Esophagus muscularis mucosa (tissue), 4 donors: ENCODE data around the gene GET3. TPM values are rescaled to one million over a fixed set of nuclear protein-coding genes. Genes with fewer than 3 reads are reported as not detected.

Experiments
- DNase-seq: peaks from one replicate; pipeline ENCODE4 v3.0.0-alpha.2; 2017; ENCODE audit errors: extremely low spot score
- H3K27ac ChIP-seq, 4 donors: fragments of 200-600 bp; sonication (generic); replicated peaks in 1 of 4; 1 replicate in 3 of 4; 2 replicates in 1 of 4; pipeline ENCODE4 v1.5.1; 2016 to 2019; ENCODE audit warnings: mild to moderate bottlenecking in 1 of 4
- H3K27me3 ChIP-seq, 4 donors: fragments of 200-600 bp; sonication (generic); one replicate each; pipeline versions ENCODE4 v1.5.1 to v1.6.0; 2016 to 2019
- H3K36me3 ChIP-seq, 4 donors: fragments of 200-600 bp; sonication (generic); one replicate each; pipeline ENCODE4 v1.5.1; 2016 to 2019
- H3K4me1 ChIP-seq, 4 donors: fragments of 200-600 bp; sonication (generic); one replicate each; pipeline ENCODE4 v1.5.1; 2016 to 2019
- H3K4me3 ChIP-seq, 4 donors: fragments of 200-600 bp; sonication (generic); 1 replicate in 2 of 4; 2 replicates in 2 of 4; pipeline ENCODE4 v1.5.1; 2016 to 2019; ENCODE audit warnings: mild to moderate bottlenecking in 4 of 4, moderate library complexity in 1 of 4
- H3K9me3 ChIP-seq, 4 donors: fragments of 200-600 bp; sonication (generic); 1 replicate in 3 of 4; 2 replicates in 1 of 4; pipeline ENCODE4 v1.5.1; 2016 to 2019
- EP300 ChIP-seq: sonication (generic); formaldehyde crosslinking; IDR thresholded peaks from one replicate; pipeline ENCODE4 v1.6.1; 2017; ENCODE audit warnings: antibody characterized with exemption
- POLR2A ChIP-seq: fragments of 450-650 bp; IDR thresholded peaks from one replicate; pipeline ENCODE4 v1.6.1; 2017; ENCODE audit warnings: antibody characterized with exemption, moderate library complexity, mild to moderate bottlenecking, low read depth
- POLR2AphosphoS5 ChIP-seq, 2 donors: sonication (generic); formaldehyde crosslinking; IDR thresholded peaks; one replicate each; pipeline ENCODE4 v1.6.1; 2017; ENCODE audit warnings: antibody characterized with exemption in 2 of 2
- WGBS: methylation state at CpG from one replicate; pipeline ENCODE4 v1.1.5; 2018; 5-methylcytosine and 5-hydroxymethylcytosine counted together
- intact Hi-C: fragments of 100-400 bp; cut with DNase I; formaldehyde crosslinking; loops from one replicate; pipeline ENCODE4 v1.15.1; 2023
- total RNA-seq, 4 donors: library from RNA; depleted of rRNA; stranded (reverse); fragments of >200 nt; gene quantifications; one replicate each; pipeline versions ENCODE4 v1.1.0 to v1.2.1, GENCODE V29; 2016
- TF ChIP-seq, protein P1 (sequence below), 3 experiments: fragments of 200-600 bp in 2 of 3; fragments of 450-650 bp in 1 of 3; sonication (generic) in 2 of 3; IDR thresholded peaks; one replicate each; pipeline ENCODE4 v1.5.1; 2017 to 2019; ENCODE audit warnings: antibody characterized with exemption in 3 of 3, mild to moderate bottlenecking in 2 of 3, moderate library complexity in 1 of 3

GET3 gene
- total RNA-seq, 4 donors from 2014 or later, result 46.9 to 63.5 (median 51.3) TPM

DNA sequence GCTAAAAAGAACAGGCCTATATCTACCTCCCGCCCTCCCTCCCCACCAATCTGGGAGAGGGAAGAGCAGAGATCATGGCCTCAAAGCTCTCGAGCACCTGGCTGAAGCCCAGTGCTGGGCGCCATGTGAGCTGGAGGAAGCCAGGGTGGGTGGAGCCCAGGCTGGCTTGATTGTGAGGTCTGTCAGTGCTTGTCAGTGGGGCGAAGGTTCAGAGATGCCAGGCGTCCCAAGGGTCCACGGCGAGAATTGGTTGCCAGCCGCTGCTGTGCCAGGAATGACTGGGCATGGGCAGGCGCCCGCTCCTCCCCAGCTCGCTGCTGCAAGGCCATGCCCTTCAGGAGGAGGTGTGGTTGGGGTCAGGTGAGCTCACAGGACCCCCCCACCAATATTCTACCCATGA is 25.8 kb downstream of the GET3 start:
- H3K9me3 ChIP-seq, result no peaks in the 10 kb centered on the region
- H3K4me3 ChIP-seq, result no peak overlapping the region
- H3K27me3 ChIP-seq, result no peaks in the 10 kb centered on the region
- H3K27ac ChIP-seq, result no peak overlapping the region
- H3K36me3 ChIP-seq, result peaks cover 13 to 45% (median 21%) of the 10 kb centered on the region in 4 donors
- peaks cover 4 to 8% (median 6%) of the 10 kb centered on the region in 4 donors for H3K4me1 ChIP-seq
- TF ChIP-seq POLR2AphosphoS5 (IDR thresholded peaks at IDR 0.05), result no peak
- no peak for TF ChIP-seq EP300
- TF ChIP-seq POLR2A, result no peak
- TF ChIP-seq, protein P1, sequence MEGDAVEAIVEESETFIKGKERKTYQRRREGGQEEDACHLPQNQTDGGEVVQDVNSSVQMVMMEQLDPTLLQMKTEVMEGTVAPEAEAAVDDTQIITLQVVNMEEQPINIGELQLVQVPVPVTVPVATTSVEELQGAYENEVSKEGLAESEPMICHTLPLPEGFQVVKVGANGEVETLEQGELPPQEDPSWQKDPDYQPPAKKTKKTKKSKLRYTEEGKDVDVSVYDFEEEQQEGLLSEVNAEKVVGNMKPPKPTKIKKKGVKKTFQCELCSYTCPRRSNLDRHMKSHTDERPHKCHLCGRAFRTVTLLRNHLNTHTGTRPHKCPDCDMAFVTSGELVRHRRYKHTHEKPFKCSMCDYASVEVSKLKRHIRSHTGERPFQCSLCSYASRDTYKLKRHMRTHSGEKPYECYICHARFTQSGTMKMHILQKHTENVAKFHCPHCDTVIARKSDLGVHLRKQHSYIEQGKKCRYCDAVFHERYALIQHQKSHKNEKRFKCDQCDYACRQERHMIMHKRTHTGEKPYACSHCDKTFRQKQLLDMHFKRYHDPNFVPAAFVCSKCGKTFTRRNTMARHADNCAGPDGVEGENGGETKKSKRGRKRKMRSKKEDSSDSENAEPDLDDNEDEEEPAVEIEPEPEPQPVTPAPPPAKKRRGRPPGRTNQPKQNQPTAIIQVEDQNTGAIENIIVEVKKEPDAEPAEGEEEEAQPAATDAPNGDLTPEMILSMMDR (IDR thresholded peaks at IDR 0.05), result no peak
- 89% methylated on average over 10 of the region's 11 CpGs for WGBS
- DNase-seq, result no peak
- intact Hi-C loops, result loop anchor here (5.0 kb wide), 1 partner anchor 34 kb away; no protein-coding TSS in a partner anchor

DNA sequence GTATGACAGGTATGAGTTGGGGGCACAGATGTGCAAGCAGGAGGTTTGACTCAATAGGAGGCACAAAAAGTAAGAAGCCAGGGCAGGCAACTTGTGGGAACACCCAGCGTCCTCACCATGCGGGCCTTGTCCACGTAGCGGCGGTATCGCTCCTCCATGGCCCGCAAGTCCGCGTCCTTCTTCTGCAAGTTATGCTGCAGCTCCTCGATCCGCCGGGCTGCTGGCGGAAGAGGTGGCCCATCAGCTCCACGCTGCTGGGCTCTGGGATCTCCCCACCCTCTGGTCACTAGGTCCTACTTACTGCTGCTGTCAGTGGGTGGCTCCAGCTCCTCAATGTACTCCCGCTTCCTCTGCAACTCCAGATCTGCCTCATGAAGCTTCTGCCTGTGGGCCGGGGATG is 27.4 kb downstream of the GET3 start:
- no peak for DNase-seq
- H3K9me3 ChIP-seq, result no peaks in the 10 kb centered on the region
- H3K4me1 ChIP-seq, result peaks cover 4 to 8% (median 6%) of the 10 kb centered on the region in 4 donors
- no peak overlapping the region for H3K4me3 ChIP-seq
- TF ChIP-seq EP300 (no peak), POLR2A (no peak), POLR2AphosphoS5 (IDR thresholded peaks at IDR 0.05) (no peak)
- TF ChIP-seq, protein P1 (IDR thresholded peaks at IDR 0.05), result no peak
- H3K36me3 ChIP-seq, result peaks cover 13 to 47% (median 25%) of the 10 kb centered on the region in 4 donors
- no CpG with 5 or more reads among the region's 16 CpGs for WGBS
- H3K27me3 ChIP-seq, result no peaks in the 10 kb centered on the region
- intact Hi-C loops, result loop anchor here (5.0 kb wide), 1 partner anchor 33 kb away; no protein-coding TSS in a partner anchor
- no peak overlapping the region for H3K27ac ChIP-seq

DNA sequence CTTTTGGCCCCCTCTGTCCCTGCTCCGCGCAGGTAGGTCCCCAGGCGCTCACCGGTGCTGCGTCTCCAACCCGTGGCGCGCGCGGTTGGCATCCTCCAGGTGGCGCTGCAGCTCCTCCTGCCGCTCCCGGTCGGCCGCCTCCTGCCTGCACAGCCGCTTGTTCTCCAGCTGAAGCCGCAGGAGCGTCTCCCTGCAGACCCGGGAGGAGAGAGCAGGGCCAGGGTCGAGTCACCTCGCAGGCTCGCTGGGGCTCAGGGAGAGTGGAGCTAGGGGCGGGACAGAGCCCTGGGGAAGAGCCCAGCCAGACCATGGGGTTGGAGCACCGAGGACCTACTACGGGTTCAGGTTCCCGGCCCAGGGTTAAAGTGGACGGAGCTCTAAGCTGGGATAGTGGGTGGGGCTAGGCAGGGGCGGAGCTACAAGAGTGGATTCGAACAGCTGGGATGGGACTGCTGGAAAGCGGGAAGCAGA is 28.8 kb downstream of the GET3 start:
- TF ChIP-seq POLR2A (no peak), POLR2AphosphoS5 (IDR thresholded peaks at IDR 0.05) (peak; percentile 30 to 71), EP300 (no peak)
- TF ChIP-seq, protein P1 (IDR thresholded peaks at IDR 0.05), result peak; percentile 84 to 95 (median 94)
- no peak for DNase-seq
- WGBS, result 2% methylated on average over 11 of the region's 30 CpGs
- Histone ChIP-seq H3K36me3 (peaks cover 13 to 60% (median 34%) of the 10 kb centered on the region in 4 donors), H3K4me1 (peaks cover 4 to 8% (median 6%) of the 10 kb centered on the region in 4 donors), H3K27me3 (no peaks in the 10 kb centered on the region), H3K27ac (peak overlapping the region; percentile 43 to 72 (median 56)), H3K9me3 (no peaks in the 10 kb centered on the region), H3K4me3 (peak overlapping the region; percentile 43 to 62 (median 52))
- intact Hi-C loops, result loop anchor here (2.0 kb wide), 1 partner anchor 81 kb away; no protein-coding TSS in a partner anchor

DNA sequence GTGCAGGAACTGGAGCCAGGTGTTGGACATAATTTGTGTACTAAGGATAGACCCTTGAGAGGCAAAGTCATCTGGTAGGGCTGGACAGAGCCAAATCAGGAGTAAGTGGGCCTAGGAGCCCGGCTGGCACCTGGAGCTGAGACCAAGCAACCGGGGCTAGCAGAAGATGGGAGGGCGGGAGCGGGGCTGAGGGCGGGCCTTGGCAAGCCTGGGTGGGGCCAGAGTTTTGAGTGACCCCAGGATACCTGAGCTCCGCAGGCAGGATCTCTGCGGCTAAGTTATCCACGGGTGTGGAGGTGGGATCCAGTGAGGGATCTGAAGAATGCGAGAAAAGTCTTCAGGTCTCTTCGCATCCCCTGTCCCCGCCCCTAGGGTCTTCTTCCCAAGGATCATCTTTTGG is 29.9 kb downstream of the GET3 start:
- peaks cover 4 to 8% (median 6%) of the 10 kb centered on the region in 4 donors for H3K4me1 ChIP-seq
- no peak for TF ChIP-seq POLR2A
- TF ChIP-seq, protein P1 (IDR thresholded peaks at IDR 0.05), result no peak
- no peak for TF ChIP-seq POLR2AphosphoS5 (IDR thresholded peaks at IDR 0.05)
- TF ChIP-seq EP300, result no peak
- peaks cover 13 to 61% (median 36%) of the 10 kb centered on the region in 4 donors for H3K36me3 ChIP-seq
- no peaks in the 10 kb centered on the region for H3K9me3 ChIP-seq
- no peak overlapping the region for H3K4me3 ChIP-seq
- DNase-seq, result no peak
- WGBS, result 94% methylated on average over 11 of the region's 11 CpGs
- no peaks in the 10 kb centered on the region for H3K27me3 ChIP-seq
- no peak overlapping the region for H3K27ac ChIP-seq
- intact Hi-C loops, result loop anchor here (2.0 kb wide), 1 partner anchor 80 kb away; no protein-coding TSS in a partner anchor
